WTC11 (cell line): Measurements from ENCODE around the gene CRYGN. TPM values are rescaled to one million over a fixed set of nuclear protein-coding genes. Genes with fewer than 3 reads are reported as not detected.

ENCODE experiments used
- ATAC-seq: fragments of 200-7000 bp; cut with Tn5 transposase; 2 replicates; pipeline ENCODE4 v1.10.0; 2021; ENCODE audit warnings: mild to moderate bottlenecking, moderate library complexity
- CTCF ChIA-PET: fragments of 300-600 bp; sonication (Branson Sonifier 250); formaldehyde crosslinking; loops from one replicate; lab custom pipeline; 2021; ENCODE audit warnings: antibody characterized with exemption; lab: Charles Lee
- POLR2A ChIA-PET: fragments of 350-600 bp; sonication (Branson Sonifier 250); formaldehyde crosslinking; loops from one replicate; lab custom pipeline; 2021; ENCODE audit warnings: antibody characterized with exemption; lab: Charles Lee
- DNase-seq: peaks from one replicate; pipeline ENCODE4 v3.0.0; 2021; ENCODE audit warnings: low spot score
- H3K27ac Mint-ChIP-seq: 2 replicates; pipeline ENCODE4 v1.8.0; 2021; ENCODE audit warnings: mixed read lengths
- H3K27me3 Mint-ChIP-seq: 2 replicates; pipeline ENCODE4 v1.8.0; 2021; ENCODE audit warnings: low read depth, mild to moderate bottlenecking, moderate library complexity, mixed read lengths
- H3K36me3 Mint-ChIP-seq: 2 replicates; pipeline ENCODE4 v1.8.0; 2021; ENCODE audit warnings: mixed read lengths
- H3K4me1 Mint-ChIP-seq: 2 replicates; pipeline ENCODE4 v1.8.0; 2022; ENCODE audit warnings: mixed read lengths
- H3K4me3 Mint-ChIP-seq: 2 replicates; pipeline ENCODE4 v1.8.0; 2021; ENCODE audit warnings: mild to moderate bottlenecking, moderate library complexity, mixed read lengths
- H3K9me3 Mint-ChIP-seq: 2 replicates; pipeline ENCODE4 v1.8.0; 2021; ENCODE audit warnings: mixed read lengths
- ERG ChIP-seq: fragments of 250-450 bp; sonication (Bioruptor Pico); IDR thresholded peaks from 2 replicates; pipeline ENCODE4 v1.8.0; 2021; ENCODE audit warnings: mild to moderate bottlenecking
- ESRRA ChIP-seq: sonication (generic); formaldehyde crosslinking; IDR thresholded peaks from 2 replicates; pipeline ENCODE4 v1.8.1; 2022; ENCODE audit warnings: mild to moderate bottlenecking, missing genetic modification reagents, borderline replicate concordance
- GTF2I ChIP-seq: fragments of 250-450 bp; sonication (Bioruptor Pico); conservative IDR thresholded peaks from 2 replicates; pipeline ENCODE4 v1.4.0; 2021; ENCODE audit warnings: mild to moderate bottlenecking
- NR1H2 ChIP-seq: sonication (generic); formaldehyde crosslinking; IDR thresholded peaks from 2 replicates; pipeline ENCODE4 v1.9.0; 2021; ENCODE audit warnings: mild to moderate bottlenecking, moderate library complexity, missing genetic modification reagents
- NR2C2 ChIP-seq: sonication (generic); formaldehyde crosslinking; IDR thresholded peaks from 2 replicates; pipeline ENCODE4 v1.8.0; 2022; ENCODE audit warnings: mild to moderate bottlenecking, missing genetic modification reagents
- NR3C1 ChIP-seq: sonication (generic); formaldehyde crosslinking; conservative IDR thresholded peaks from 2 replicates; pipeline ENCODE4 v1.8.1; 2023; ENCODE audit warnings: low read depth, mild to moderate bottlenecking, missing genetic modification reagents
- PREB ChIP-seq: sonication (generic); formaldehyde crosslinking; IDR thresholded peaks from 2 replicates; pipeline ENCODE4 v1.8.1; 2022; ENCODE audit warnings: mild to moderate bottlenecking, missing genetic modification reagents, moderate library complexity, borderline replicate concordance
- SMAD3 ChIP-seq: sonication (generic); formaldehyde crosslinking; IDR thresholded peaks from 2 replicates; pipeline ENCODE4 v1.8.0; 2022; ENCODE audit warnings: missing genetic modification reagents, mild to moderate bottlenecking, borderline replicate concordance
- SOX15 ChIP-seq: fragments of 250-450 bp; sonication (Bioruptor Pico); IDR thresholded peaks from 2 replicates; pipeline ENCODE4 v1.9.0; 2021; ENCODE audit warnings: mild to moderate bottlenecking
- SP1 ChIP-seq: sonication (generic); formaldehyde crosslinking; conservative IDR thresholded peaks from 2 replicates; pipeline ENCODE4 v1.8.1; 2022; ENCODE audit warnings: missing genetic modification reagents
- ZNF263 ChIP-seq: sonication (generic); formaldehyde crosslinking; IDR thresholded peaks from 2 replicates; pipeline ENCODE4 v1.8.1; 2022; ENCODE audit warnings: low read depth, mild to moderate bottlenecking, moderate library complexity, missing genetic modification reagents
- ZNF396 ChIP-seq: fragments of 250-450 bp; sonication (Bioruptor Pico); IDR thresholded peaks from 2 replicates; pipeline ENCODE4 v1.8.0; 2021; ENCODE audit warnings: mild to moderate bottlenecking, moderate library complexity, borderline replicate concordance
- total RNA-seq: library from RNA; stranded (reverse); gene quantifications from 3 replicates; pipeline ENCODE4 v1.2.3, GENCODE V29; 2021
- TF ChIP-seq, protein P1 (sequence below): sonication (generic); formaldehyde crosslinking; conservative IDR thresholded peaks from 2 replicates; pipeline ENCODE4 v1.8.1; 2023; ENCODE audit warnings: mild to moderate bottlenecking, low read depth, missing genetic modification reagents, moderate library complexity
- TF ChIP-seq, protein P2 (sequence below): sonication (generic); formaldehyde crosslinking; IDR thresholded peaks from 2 replicates; pipeline ENCODE4 v1.8.1; 2023; ENCODE audit warnings: mild to moderate bottlenecking, missing genetic modification reagents, moderate library complexity
- TF ChIP-seq, protein P3 (sequence below): fragments of 250-450 bp; sonication (Bioruptor Pico); conservative IDR thresholded peaks from 2 replicates; pipeline ENCODE4 v1.9.0; 2021; ENCODE audit warnings: mild to moderate bottlenecking
- TF ChIP-seq, protein P4 (sequence below): sonication (generic); formaldehyde crosslinking; IDR thresholded peaks from 2 replicates; pipeline ENCODE4 v1.8.0; 2022; ENCODE audit warnings: missing genetic modification reagents
- TF ChIP-seq, protein P5 (sequence below): sonication (generic); formaldehyde crosslinking; IDR thresholded peaks from 2 replicates; pipeline ENCODE4 v1.8.1; 2023; ENCODE audit warnings: mild to moderate bottlenecking, missing genetic modification reagents
- TF ChIP-seq, protein P6 (sequence below): sonication (generic); formaldehyde crosslinking; IDR thresholded peaks from 2 replicates; pipeline ENCODE4 v1.8.1; 2023; ENCODE audit warnings: mild to moderate bottlenecking, missing genetic modification reagents, borderline replicate concordance

The CRYGN gene
- total RNA-seq, 1 experiment from 2014 or later = 1.5 TPM

- peaks cover 14% of the 10 kb centered on the region for H3K27me3 Mint-ChIP-seq
- POLR2A ChIA-PET = no interaction called here
- H3K4me1 Mint-ChIP-seq = peaks cover 4% of the 10 kb centered on the region; the same call in 1 of the 2 replicates
- no peaks in the 10 kb centered on the region for H3K9me3 Mint-ChIP-seq
- H3K27ac Mint-ChIP-seq = no peak overlapping the region
- ATAC-seq = no peak
- peaks cover 3% of the 10 kb centered on the region; the same call in 1 of the 2 replicates for H3K36me3 Mint-ChIP-seq
- no peak overlapping the region for H3K4me3 Mint-ChIP-seq
- DNase-seq = no peak
- CTCF ChIA-PET = no interaction called here
- TF ChIP-seq NR2C2 (no peak), SMAD3 (CRISPR knock-in tag) (no peak), ZNF396 (CRISPR knock-in tag) (no peak), PREB (CRISPR knock-in tag) (no peak), SP1 (CRISPR knock-in tag) (no peak), NR1H2 (no peak), GTF2I (CRISPR knock-in tag) (no peak), ERG (no peak), NR3C1 (CRISPR knock-in tag) (no peak), ESRRA (CRISPR knock-in tag) (no peak), SOX15 (CRISPR knock-in tag) (no peak), ZNF263 (CRISPR knock-in tag) (no peak)
- TF ChIP-seq, protein P1, sequence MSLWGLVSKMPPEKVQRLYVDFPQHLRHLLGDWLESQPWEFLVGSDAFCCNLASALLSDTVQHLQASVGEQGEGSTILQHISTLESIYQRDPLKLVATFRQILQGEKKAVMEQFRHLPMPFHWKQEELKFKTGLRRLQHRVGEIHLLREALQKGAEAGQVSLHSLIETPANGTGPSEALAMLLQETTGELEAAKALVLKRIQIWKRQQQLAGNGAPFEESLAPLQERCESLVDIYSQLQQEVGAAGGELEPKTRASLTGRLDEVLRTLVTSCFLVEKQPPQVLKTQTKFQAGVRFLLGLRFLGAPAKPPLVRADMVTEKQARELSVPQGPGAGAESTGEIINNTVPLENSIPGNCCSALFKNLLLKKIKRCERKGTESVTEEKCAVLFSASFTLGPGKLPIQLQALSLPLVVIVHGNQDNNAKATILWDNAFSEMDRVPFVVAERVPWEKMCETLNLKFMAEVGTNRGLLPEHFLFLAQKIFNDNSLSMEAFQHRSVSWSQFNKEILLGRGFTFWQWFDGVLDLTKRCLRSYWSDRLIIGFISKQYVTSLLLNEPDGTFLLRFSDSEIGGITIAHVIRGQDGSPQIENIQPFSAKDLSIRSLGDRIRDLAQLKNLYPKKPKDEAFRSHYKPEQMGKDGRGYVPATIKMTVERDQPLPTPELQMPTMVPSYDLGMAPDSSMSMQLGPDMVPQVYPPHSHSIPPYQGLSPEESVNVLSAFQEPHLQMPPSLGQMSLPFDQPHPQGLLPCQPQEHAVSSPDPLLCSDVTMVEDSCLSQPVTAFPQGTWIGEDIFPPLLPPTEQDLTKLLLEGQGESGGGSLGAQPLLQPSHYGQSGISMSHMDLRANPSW = no peak
- TF ChIP-seq, protein P2, sequence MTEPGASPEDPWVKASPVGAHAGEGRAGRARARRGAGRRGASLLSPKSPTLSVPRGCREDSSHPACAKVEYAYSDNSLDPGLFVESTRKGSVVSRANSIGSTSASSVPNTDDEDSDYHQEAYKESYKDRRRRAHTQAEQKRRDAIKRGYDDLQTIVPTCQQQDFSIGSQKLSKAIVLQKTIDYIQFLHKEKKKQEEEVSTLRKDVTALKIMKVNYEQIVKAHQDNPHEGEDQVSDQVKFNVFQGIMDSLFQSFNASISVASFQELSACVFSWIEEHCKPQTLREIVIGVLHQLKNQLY = no peak
- TF ChIP-seq, protein P3, sequence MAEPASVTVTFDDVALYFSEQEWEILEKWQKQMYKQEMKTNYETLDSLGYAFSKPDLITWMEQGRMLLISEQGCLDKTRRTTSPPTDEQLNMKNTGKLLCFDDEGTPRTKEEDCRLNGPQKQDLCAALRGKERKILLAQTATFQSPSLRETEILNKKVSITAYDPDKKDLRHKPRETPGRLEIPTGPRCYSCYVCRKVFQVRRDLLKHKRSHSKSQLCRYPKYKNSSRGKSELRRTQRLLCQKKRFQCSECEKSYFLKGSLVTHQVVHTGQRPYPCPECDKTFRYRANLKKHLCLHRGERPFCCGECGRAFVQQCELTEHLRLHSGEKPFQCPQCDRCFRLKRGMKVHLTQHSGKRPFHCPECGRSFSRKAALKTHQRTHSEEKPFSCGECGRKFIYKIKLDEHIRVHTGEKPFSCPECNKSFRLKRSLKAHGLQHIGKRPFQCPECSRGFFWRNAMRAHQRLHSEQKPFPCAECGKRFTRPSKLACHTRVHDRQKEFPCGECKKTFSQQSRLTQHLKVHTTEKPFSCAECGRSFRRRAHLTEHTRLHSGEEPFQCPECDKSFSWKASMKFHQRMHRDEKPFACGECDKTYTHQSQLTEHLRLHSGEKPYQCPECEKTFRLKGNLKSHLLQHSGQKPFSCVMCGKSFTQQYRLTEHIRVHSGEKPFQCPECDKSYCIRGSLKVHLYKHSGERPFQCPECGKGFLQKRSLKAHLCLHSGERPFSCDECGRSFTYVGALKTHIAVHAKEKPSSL (CRISPR knock-in tag) = no peak
- TF ChIP-seq, protein P4, sequence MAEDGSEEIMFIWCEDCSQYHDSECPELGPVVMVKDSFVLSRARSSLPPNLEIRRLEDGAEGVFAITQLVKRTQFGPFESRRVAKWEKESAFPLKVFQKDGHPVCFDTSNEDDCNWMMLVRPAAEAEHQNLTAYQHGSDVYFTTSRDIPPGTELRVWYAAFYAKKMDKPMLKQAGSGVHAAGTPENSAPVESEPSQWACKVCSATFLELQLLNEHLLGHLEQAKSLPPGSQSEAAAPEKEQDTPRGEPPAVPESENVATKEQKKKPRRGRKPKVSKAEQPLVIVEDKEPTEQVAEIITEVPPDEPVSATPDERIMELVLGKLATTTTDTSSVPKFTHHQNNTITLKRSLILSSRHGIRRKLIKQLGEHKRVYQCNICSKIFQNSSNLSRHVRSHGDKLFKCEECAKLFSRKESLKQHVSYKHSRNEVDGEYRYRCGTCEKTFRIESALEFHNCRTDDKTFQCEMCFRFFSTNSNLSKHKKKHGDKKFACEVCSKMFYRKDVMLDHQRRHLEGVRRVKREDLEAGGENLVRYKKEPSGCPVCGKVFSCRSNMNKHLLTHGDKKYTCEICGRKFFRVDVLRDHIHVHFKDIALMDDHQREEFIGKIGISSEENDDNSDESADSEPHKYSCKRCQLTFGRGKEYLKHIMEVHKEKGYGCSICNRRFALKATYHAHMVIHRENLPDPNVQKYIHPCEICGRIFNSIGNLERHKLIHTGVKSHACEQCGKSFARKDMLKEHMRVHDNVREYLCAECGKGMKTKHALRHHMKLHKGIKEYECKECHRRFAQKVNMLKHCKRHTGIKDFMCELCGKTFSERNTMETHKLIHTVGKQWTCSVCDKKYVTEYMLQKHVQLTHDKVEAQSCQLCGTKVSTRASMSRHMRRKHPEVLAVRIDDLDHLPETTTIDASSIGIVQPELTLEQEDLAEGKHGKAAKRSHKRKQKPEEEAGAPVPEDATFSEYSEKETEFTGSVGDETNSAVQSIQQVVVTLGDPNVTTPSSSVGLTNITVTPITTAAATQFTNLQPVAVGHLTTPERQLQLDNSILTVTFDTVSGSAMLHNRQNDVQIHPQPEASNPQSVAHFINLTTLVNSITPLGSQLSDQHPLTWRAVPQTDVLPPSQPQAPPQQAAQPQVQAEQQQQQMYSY = no peak
- TF ChIP-seq, protein P5, sequence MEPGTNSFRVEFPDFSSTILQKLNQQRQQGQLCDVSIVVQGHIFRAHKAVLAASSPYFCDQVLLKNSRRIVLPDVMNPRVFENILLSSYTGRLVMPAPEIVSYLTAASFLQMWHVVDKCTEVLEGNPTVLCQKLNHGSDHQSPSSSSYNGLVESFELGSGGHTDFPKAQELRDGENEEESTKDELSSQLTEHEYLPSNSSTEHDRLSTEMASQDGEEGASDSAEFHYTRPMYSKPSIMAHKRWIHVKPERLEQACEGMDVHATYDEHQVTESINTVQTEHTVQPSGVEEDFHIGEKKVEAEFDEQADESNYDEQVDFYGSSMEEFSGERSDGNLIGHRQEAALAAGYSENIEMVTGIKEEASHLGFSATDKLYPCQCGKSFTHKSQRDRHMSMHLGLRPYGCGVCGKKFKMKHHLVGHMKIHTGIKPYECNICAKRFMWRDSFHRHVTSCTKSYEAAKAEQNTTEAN = no peak
- TF ChIP-seq, protein P6, sequence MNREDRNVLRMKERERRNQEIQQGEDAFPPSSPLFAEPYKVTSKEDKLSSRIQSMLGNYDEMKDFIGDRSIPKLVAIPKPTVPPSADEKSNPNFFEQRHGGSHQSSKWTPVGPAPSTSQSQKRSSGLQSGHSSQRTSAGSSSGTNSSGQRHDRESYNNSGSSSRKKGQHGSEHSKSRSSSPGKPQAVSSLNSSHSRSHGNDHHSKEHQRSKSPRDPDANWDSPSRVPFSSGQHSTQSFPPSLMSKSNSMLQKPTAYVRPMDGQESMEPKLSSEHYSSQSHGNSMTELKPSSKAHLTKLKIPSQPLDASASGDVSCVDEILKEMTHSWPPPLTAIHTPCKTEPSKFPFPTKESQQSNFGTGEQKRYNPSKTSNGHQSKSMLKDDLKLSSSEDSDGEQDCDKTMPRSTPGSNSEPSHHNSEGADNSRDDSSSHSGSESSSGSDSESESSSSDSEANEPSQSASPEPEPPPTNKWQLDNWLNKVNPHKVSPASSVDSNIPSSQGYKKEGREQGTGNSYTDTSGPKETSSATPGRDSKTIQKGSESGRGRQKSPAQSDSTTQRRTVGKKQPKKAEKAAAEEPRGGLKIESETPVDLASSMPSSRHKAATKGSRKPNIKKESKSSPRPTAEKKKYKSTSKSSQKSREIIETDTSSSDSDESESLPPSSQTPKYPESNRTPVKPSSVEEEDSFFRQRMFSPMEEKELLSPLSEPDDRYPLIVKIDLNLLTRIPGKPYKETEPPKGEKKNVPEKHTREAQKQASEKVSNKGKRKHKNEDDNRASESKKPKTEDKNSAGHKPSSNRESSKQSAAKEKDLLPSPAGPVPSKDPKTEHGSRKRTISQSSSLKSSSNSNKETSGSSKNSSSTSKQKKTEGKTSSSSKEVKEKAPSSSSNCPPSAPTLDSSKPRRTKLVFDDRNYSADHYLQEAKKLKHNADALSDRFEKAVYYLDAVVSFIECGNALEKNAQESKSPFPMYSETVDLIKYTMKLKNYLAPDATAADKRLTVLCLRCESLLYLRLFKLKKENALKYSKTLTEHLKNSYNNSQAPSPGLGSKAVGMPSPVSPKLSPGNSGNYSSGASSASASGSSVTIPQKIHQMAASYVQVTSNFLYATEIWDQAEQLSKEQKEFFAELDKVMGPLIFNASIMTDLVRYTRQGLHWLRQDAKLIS (CRISPR knock-in tag) = no peak
Measured at GRCh38 chr7:151388007-151388297, 52.0 kb downstream of the CRYGN start.
